GM12878 (cell line): ENCODE data around the gene SFT2D1. TPM values are rescaled to one million over a fixed set of nuclear protein-coding genes. Genes with fewer than 3 reads are reported as not detected.

Experiments
- JUND ChIP-seq: IDR thresholded peaks from 2 replicates; pipeline ENCODE4 v1.6.1; 2012; ENCODE audit warnings: low read depth, mild to moderate bottlenecking, low read length, improper control_type of control experiment, moderate library complexity
- REST ChIP-seq: IDR thresholded peaks from 2 replicates; pipeline ENCODE4 v1.6.1; 2012; ENCODE audit warnings: mild to moderate bottlenecking, low read depth, low read length
- ZNF592 ChIP-seq: fragments of 450-650 bp; IDR thresholded peaks from 2 replicates; pipeline ENCODE4 v1.6.1; 2017; ENCODE audit warnings: mild to moderate bottlenecking, moderate library complexity
- polyA plus RNA-seq, 11 experiments: library from polyadenylated mRNA; depleted of rRNA in 4 of 11; unstranded in 6 of 11; stranded (reverse) in 5 of 11; fragments of >200 nt; fragmentation: Nextera tagmentation in 4 of 11; fragmentation: Illumina TruSeq in 1 of 11; extraction: Ambion mirVana in 4 of 11; extraction: Trizol in 1 of 11; gene quantifications; 1 replicate in 1 of 11; 2 replicates in 10 of 11; pipeline versions ENCODE4 v1.2.1 to v1.2.3, GENCODE V29; 2011 to 2016; ENCODE audit warnings: inconsistent platforms in 2 of 11, missing spikeins in 2 of 11, low read depth in 1 of 11
- total RNA-seq, 4 experiments: library from RNA; depleted of rRNA in 3 of 4; stranded (reverse); fragments of >200 nt in 3 of 4; fragmentation: Illumina TruSeq in 1 of 4; extraction: Trizol in 1 of 4; gene quantifications; 2 replicates each; pipeline versions ENCODE4 v1.2.1 to v1.2.3, GENCODE V29; 2013 to 2021

Gene SFT2D1
- total and polyA plus RNA-seq, 10 of the 15 experiments (the other 5 are each of a cell fraction or from before 2014, with no cell fraction given) = 69.5 to 281 (median 124) TPM

GRCh38 chr6:166317261-166318212 is 24.8 kb downstream of the SFT2D1 start (continued):
- TF ChIP-seq REST = no peak
- no peak for TF ChIP-seq JUND
- TF ChIP-seq ZNF592 = no peak
- TF ChIP-seq, all 136 proteins: peak for 0
